ENCODE measurements around the gene BPIFB4. TPM values are rescaled to one million over a fixed set of nuclear protein-coding genes. Genes with fewer than 3 reads are reported as not detected.

The BPIFB4 gene
- total RNA-seq, 1 donor from 2014 or later: not detected

- Mint-ChIP-seq H3K36me3 (ENCODE audit: low read depth, unreplicated experiment) (no peaks in the 10 kb centered on the region), H3K9me3 (ENCODE audit: unreplicated experiment) (peaks cover 6% of the 10 kb centered on the region), H3K4me3 (ENCODE audit: unreplicated experiment) (no peak overlapping the region), H3K4me1 (ENCODE audit: low read depth, unreplicated experiment) (no peaks in the 10 kb centered on the region), H3K27me3 (ENCODE audit: low read depth, unreplicated experiment) (peaks cover 37% of the 10 kb centered on the region), H3K27ac (ENCODE audit: unreplicated experiment) (no peak overlapping the region)
- Histone ChIP-seq H3K27me3 (ENCODE audit: insufficient read depth, low read length) (no peaks in the 10 kb centered on the region), H3K9me3 (ENCODE audit: insufficient read depth, low read depth, low read length) (no peaks in the 10 kb centered on the region), H3K27ac (ENCODE audit: low read depth, low read length) (no peak overlapping the region), H2AFZ (ENCODE audit: low read depth, low read length) (no peak overlapping the region), H3K4me2 (ENCODE audit: low read length) (no peak overlapping the region), H3K79me2 (ENCODE audit: insufficient read depth, low read length) (no peaks in the 10 kb centered on the region), H3K9ac (ENCODE audit: low read length) (no peak overlapping the region), H3K4me3 (ENCODE audit: insufficient read depth, low read depth, low read length) (no peak overlapping the region), H3K4me1 (ENCODE audit: insufficient read depth, low read length) (no peaks in the 10 kb centered on the region), H4K20me1 (ENCODE audit: insufficient read depth, low read length) (no peaks in the 10 kb centered on the region), H3K36me3 (ENCODE audit: insufficient read depth, low read length) (no peaks in the 10 kb centered on the region)
- DNase-seq (ENCODE audit: low read depth): no peak
- no peak for FAIRE-seq
- no peak for TF ChIP-seq EZH2 (IDR thresholded peaks at IDR 0.05; ENCODE audit: insufficient read depth, low read length)
These were observed 68.6 kb downstream of the BPIFB4 start for GRCh38 chr20:33148040-33148439.

- no peaks in the 10 kb centered on the region for H3K27me3 ChIP-seq (ENCODE audit: insufficient read depth, low read length)
- no peak for FAIRE-seq
- peaks cover 68% of the 10 kb centered on the region for H3K27me3 Mint-ChIP-seq (ENCODE audit: low read depth, unreplicated experiment)
These were observed 74.8 kb downstream of the BPIFB4 start for GRCh38 chr20:33154252-33154651.

GRCh38 chr20:33158637-33159385 lies 79.4 kb downstream of the BPIFB4 start:
- Mint-ChIP-seq H3K27ac (ENCODE audit: unreplicated experiment) (no peak overlapping the region), H3K27me3 (ENCODE audit: low read depth, unreplicated experiment) (peaks cover 65% of the 10 kb centered on the region), H3K36me3 (ENCODE audit: low read depth, unreplicated experiment) (no peaks in the 10 kb centered on the region), H3K9me3 (ENCODE audit: unreplicated experiment) (peaks cover 3% of the 10 kb centered on the region), H3K4me1 (ENCODE audit: low read depth, unreplicated experiment) (no peaks in the 10 kb centered on the region), H3K4me3 (ENCODE audit: unreplicated experiment) (no peak overlapping the region)
- Histone ChIP-seq H3K4me3 (ENCODE audit: insufficient read depth, low read depth, low read length) (no peak overlapping the region), H3K4me1 (ENCODE audit: insufficient read depth, low read length) (no peaks in the 10 kb centered on the region), H3K9me3 (ENCODE audit: insufficient read depth, low read depth, low read length) (no peaks in the 10 kb centered on the region), H3K27ac (ENCODE audit: low read depth, low read length) (no peak overlapping the region), H4K20me1 (ENCODE audit: insufficient read depth, low read length) (no peaks in the 10 kb centered on the region), H2AFZ (ENCODE audit: low read depth, low read length) (no peak overlapping the region), H3K36me3 (ENCODE audit: insufficient read depth, low read length) (no peaks in the 10 kb centered on the region), H3K27me3 (ENCODE audit: insufficient read depth, low read length) (no peaks in the 10 kb centered on the region), H3K9ac (ENCODE audit: low read length) (no peak overlapping the region), H3K79me2 (ENCODE audit: insufficient read depth, low read length) (no peaks in the 10 kb centered on the region), H3K4me2 (ENCODE audit: low read length) (no peak overlapping the region)
- no peak for DNase-seq (ENCODE audit: low read depth)
- FAIRE-seq: no peak
- no peak for TF ChIP-seq EZH2 (IDR thresholded peaks at IDR 0.05; ENCODE audit: insufficient read depth, low read length)

More at GRCh38 chr20:33154252-33154651, 74.8 kb downstream of the BPIFB4 start:
- H3K9me3 Mint-ChIP-seq (ENCODE audit: unreplicated experiment): peaks cover 4% of the 10 kb centered on the region
- no peak for DNase-seq (ENCODE audit: low read depth)
- H3K79me2 ChIP-seq (ENCODE audit: insufficient read depth, low read length): no peaks in the 10 kb centered on the region
- H3K4me2 ChIP-seq (ENCODE audit: low read length): no peak overlapping the region
- no peak overlapping the region for H3K4me3 Mint-ChIP-seq (ENCODE audit: unreplicated experiment)
- H3K27ac ChIP-seq (ENCODE audit: low read depth, low read length): no peak overlapping the region
- no peak overlapping the region for H3K9ac ChIP-seq (ENCODE audit: low read length)
- H3K36me3 ChIP-seq (ENCODE audit: insufficient read depth, low read length): no peaks in the 10 kb centered on the region
- no peaks in the 10 kb centered on the region for H3K9me3 ChIP-seq (ENCODE audit: insufficient read depth, low read depth, low read length)
- no peaks in the 10 kb centered on the region for H3K36me3 Mint-ChIP-seq (ENCODE audit: low read depth, unreplicated experiment)
- H3K4me1 ChIP-seq (ENCODE audit: insufficient read depth, low read length): no peaks in the 10 kb centered on the region
- H2AFZ ChIP-seq (ENCODE audit: low read depth, low read length): no peak overlapping the region
- H3K4me3 ChIP-seq (ENCODE audit: insufficient read depth, low read depth, low read length): no peak overlapping the region
- no peaks in the 10 kb centered on the region for H3K4me1 Mint-ChIP-seq (ENCODE audit: low read depth, unreplicated experiment)
- TF ChIP-seq CTCF (IDR thresholded peaks at IDR 0.05; ENCODE audit: insufficient read depth, low read depth, low read length) (no peak), EZH2 (IDR thresholded peaks at IDR 0.05; ENCODE audit: insufficient read depth, low read length) (no peak)
- H3K27ac Mint-ChIP-seq (ENCODE audit: unreplicated experiment): no peak overlapping the region
- H4K20me1 ChIP-seq (ENCODE audit: insufficient read depth, low read length): no peaks in the 10 kb centered on the region
